ENCODE results near the gene EHD3.

The EHD3 gene

GRCh38 chr2:31294196-31294595, 60.2 kb downstream of the EHD3 start:
- no peak for DNase-seq (ENCODE audit: low spot score)

GRCh38 chr2:31296641-31297287, 62.8 kb downstream of the EHD3 start:
- DNase-seq (ENCODE audit: low spot score) = no peak

- DNase-seq (ENCODE audit: low spot score) = no peak
Observed at GRCh38 chr2:31297751-31298150, 63.8 kb downstream of the EHD3 start.

- DNase-seq (ENCODE audit: low spot score) = no peak
Observed at GRCh38 chr2:31299547-31299946, 65.6 kb downstream of the EHD3 start.

GRCh38 chr2:31300309-31300708, 66.4 kb downstream of the EHD3 start:
- no peak for DNase-seq (ENCODE audit: low spot score)

- no peak for DNase-seq (ENCODE audit: low spot score)
Observed at GRCh38 chr2:31302940-31303563, 69.1 kb downstream of the EHD3 start.

- no peak for DNase-seq (ENCODE audit: low spot score)
Observed at GRCh38 chr2:31304816-31305215, 70.9 kb downstream of the EHD3 start.

GRCh38 chr2:31312898-31313297, 78.9 kb downstream of the EHD3 start:
- DNase-seq (ENCODE audit: low spot score) = no peak

- DNase-seq (ENCODE audit: low spot score) = no peak
Observed at GRCh38 chr2:31314761-31315160, 80.8 kb downstream of the EHD3 start.

- no peak for DNase-seq (ENCODE audit: low spot score)
Observed at GRCh38 chr2:31317396-31317795, 83.4 kb downstream of the EHD3 start.

GRCh38 chr2:31318361-31319336, 84.7 kb downstream of the EHD3 start:
- no peak for DNase-seq (ENCODE audit: low spot score)

All from COLO829 (cell line).